Right cardiac atrium (tissue), 5 donors: ENCODE results near the gene CACNA1B. TPM values are rescaled to one million over a fixed set of nuclear protein-coding genes. Genes with fewer than 3 reads are reported as not detected.
"Not testable (repeated sequence)": the region's sequence is repeated elsewhere in the genome, so short reads cannot be mapped to it uniquely, and the experiment has no call there.

ENCODE experiments used
- ATAC-seq, 2 donors: fragments of 200-7000 bp; cut with Tn5 transposase; one replicate each; pipeline versions ENCODE4 v1.8.0 to v1.9.1; 2020; ENCODE audit warnings: moderate library complexity in 2 of 2, mild to moderate bottlenecking in 1 of 2
- DNase-seq, 3 donors: peaks; one replicate each; pipeline ENCODE4 v3.0.0-alpha.2; 2020
- H3K27ac ChIP-seq: one replicate; pipeline ENCODE4 v1.5.1; 2013; ENCODE audit warnings: mild to moderate bottlenecking, low read length, control low read depth, moderate library complexity
- H3K27me3 ChIP-seq: one replicate; pipeline ENCODE4 v1.6.1; 2013; ENCODE audit not compliant: control insufficient read depth, insufficient read depth
- H3K4me1 ChIP-seq: one replicate; pipeline ENCODE4 v1.6.1; 2013; ENCODE audit warnings: low read length; ENCODE audit not compliant: control insufficient read depth, insufficient read depth
- H3K4me3 ChIP-seq: one replicate; pipeline ENCODE4 v1.5.1; 2013; ENCODE audit warnings: low read length, control low read depth
- H3K9me3 ChIP-seq: one replicate; pipeline ENCODE4 v1.6.1; 2013; ENCODE audit warnings: low read length; ENCODE audit not compliant: control insufficient read depth
- WGBS: extraction: QIAGEN DNeasy Blood & Tissue Kit; methylation state at CpG from one replicate; pipeline ENCODE4 v1.1.7; 2013; 5-methylcytosine and 5-hydroxymethylcytosine counted together
- intact Hi-C, 4 donors: fragments of 100-400 bp; cut with DNase I; formaldehyde crosslinking; loops; one replicate each; pipeline versions ENCODE4 v1.11.0 to v1.14.0; 2022 to 2023
- polyA plus RNA-seq: library from polyadenylated mRNA; stranded (reverse); fragments of 200-250 nt; gene quantifications from one replicate; pipeline ENCODE4 v1.2.3, GENCODE V29; 2013
- total RNA-seq, 4 donors: library from RNA; stranded (reverse); fragmentation: NEBNext Ultra II Directional; extraction: Animal tissue kit (Norgen Biotek cat#: 25700); gene quantifications; one replicate each; pipeline ENCODE4 v1.2.1, GENCODE V29; 2021
- donor health status: healthy with polysubstance abuse.
- donor health status: DM: no; HTN: yes; CAD: no.
- donor health status: DM: no; HTN: no; CAD: no.
- donor health status: DM: no; HTN: yes; CAD: no; lungs with severe emphysema.
- donor health status: DM: yes; HTN: yes; CAD: no.

The CACNA1B gene
- total and polyA plus RNA-seq, 5 donors = 0.05 to 0.44 (median 0.09) TPM

GRCh38 chr9:138132946-138133705 lies 255.5 kb downstream of the CACNA1B start:
- H3K9me3 ChIP-seq, DNase-seq, H3K4me3 ChIP-seq, ATAC-seq, H3K4me1 ChIP-seq, intact Hi-C loops, H3K27ac ChIP-seq, H3K27me3 ChIP-seq: not testable (repeated sequence)
- 79% methylated on average over 15 of the region's 15 CpGs for WGBS

- H3K4me1 ChIP-seq, H3K4me3 ChIP-seq, DNase-seq, H3K27ac ChIP-seq, ATAC-seq, intact Hi-C loops, H3K9me3 ChIP-seq, H3K27me3 ChIP-seq: not testable (repeated sequence)
- 84% methylated on average over 4 of the region's 4 CpGs for WGBS
These were observed 257.0 kb downstream of the CACNA1B start for GRCh38 chr9:138134581-138134980.

- DNase-seq, intact Hi-C loops, H3K9me3 ChIP-seq, H3K4me1 ChIP-seq, H3K4me3 ChIP-seq, ATAC-seq, H3K27me3 ChIP-seq, H3K27ac ChIP-seq: not testable (repeated sequence)
- WGBS = 88% methylated on average over 14 of the region's 14 CpGs
These were observed 261.5 kb downstream of the CACNA1B start for GRCh38 chr9:138139096-138139495.

- ATAC-seq, DNase-seq, intact Hi-C loops, H3K27ac ChIP-seq, H3K4me3 ChIP-seq, H3K9me3 ChIP-seq, H3K4me1 ChIP-seq, H3K27me3 ChIP-seq: not testable (repeated sequence)
- WGBS = 88% methylated on average over 15 of the region's 15 CpGs
These were observed 263.4 kb downstream of the CACNA1B start for GRCh38 chr9:138140980-138141379.

- 80% methylated on average over 11 of the region's 11 CpGs for WGBS
- H3K27ac ChIP-seq, H3K4me1 ChIP-seq, H3K9me3 ChIP-seq, H3K27me3 ChIP-seq, intact Hi-C loops, ATAC-seq, H3K4me3 ChIP-seq, DNase-seq: not testable (repeated sequence)
These were observed 265.1 kb downstream of the CACNA1B start for GRCh38 chr9:138142528-138143244.

GRCh38 chr9:138143491-138143890 lies 265.9 kb downstream of the CACNA1B start:
- H3K27me3 ChIP-seq, ATAC-seq, H3K4me1 ChIP-seq, DNase-seq, intact Hi-C loops, H3K27ac ChIP-seq, H3K4me3 ChIP-seq, H3K9me3 ChIP-seq: not testable (repeated sequence)
- 72% methylated on average over 7 of the region's 7 CpGs for WGBS

- H3K27ac ChIP-seq, intact Hi-C loops, H3K4me3 ChIP-seq, H3K27me3 ChIP-seq, H3K4me1 ChIP-seq, H3K9me3 ChIP-seq: not testable (repeated sequence)
- ATAC-seq (peak in 1 of 2 donors; percentile 25), DNase-seq (peak; percentile 60 to 81 (median 69))
- 33% methylated on average over 4 of the region's 34 CpGs for WGBS
These were observed 270.0 kb downstream of the CACNA1B start for GRCh38 chr9:138147556-138147955.

GRCh38 chr9:138149672-138150656 lies 272.4 kb downstream of the CACNA1B start:
- H3K27ac ChIP-seq, H3K4me3 ChIP-seq, intact Hi-C loops, H3K4me1 ChIP-seq, H3K9me3 ChIP-seq, H3K27me3 ChIP-seq: not testable (repeated sequence)
- peak; percentile 38 to 67 for ATAC-seq
- DNase-seq = peak; percentile 23 to 64 (median 60)
- 22% methylated on average over 79 of the region's 81 CpGs for WGBS

- H3K27me3 ChIP-seq, ATAC-seq, H3K4me3 ChIP-seq, H3K27ac ChIP-seq, H3K9me3 ChIP-seq, H3K4me1 ChIP-seq, DNase-seq, intact Hi-C loops: not testable (repeated sequence)
- WGBS = 74% methylated on average over 5 of the region's 5 CpGs
These were observed 278.2 kb downstream of the CACNA1B start for GRCh38 chr9:138155788-138156187.

- H3K27me3 ChIP-seq, H3K4me3 ChIP-seq, intact Hi-C loops, H3K27ac ChIP-seq, H3K9me3 ChIP-seq, ATAC-seq, DNase-seq, H3K4me1 ChIP-seq: not testable (repeated sequence)
- 4% methylated on average over 1 of the region's 1 CpG for WGBS
These were observed 289.2 kb downstream of the CACNA1B start for GRCh38 chr9:138166793-138167192.
